Ovary (tissue), 3 donors: Measurements from ENCODE around the gene CTIF.

Source experiments
- EP300 ChIP-seq: sonication (generic); formaldehyde crosslinking; IDR thresholded peaks from one replicate; pipeline ENCODE4 v1.6.1; 2017; ENCODE audit warnings: antibody characterized with exemption
- POLR2A ChIP-seq: fragments of 450-650 bp; IDR thresholded peaks from one replicate; pipeline ENCODE4 v1.6.1; 2017; ENCODE audit warnings: antibody characterized with exemption, mild to moderate bottlenecking, moderate library complexity
- TF ChIP-seq, protein P1 (sequence below), 3 donors: fragments of 450-650 bp in 2 of 3; fragments of 200-600 bp in 1 of 3; IDR thresholded peaks; one replicate each; pipeline versions ENCODE4 v1.5.1 to v1.8.0; 2016 to 2022; ENCODE audit warnings: antibody characterized with exemption in 3 of 3, mild to moderate bottlenecking in 1 of 3
- donor health status: DM: no; HTN: no; CAD: no.

- TF ChIP-seq, protein P1, sequence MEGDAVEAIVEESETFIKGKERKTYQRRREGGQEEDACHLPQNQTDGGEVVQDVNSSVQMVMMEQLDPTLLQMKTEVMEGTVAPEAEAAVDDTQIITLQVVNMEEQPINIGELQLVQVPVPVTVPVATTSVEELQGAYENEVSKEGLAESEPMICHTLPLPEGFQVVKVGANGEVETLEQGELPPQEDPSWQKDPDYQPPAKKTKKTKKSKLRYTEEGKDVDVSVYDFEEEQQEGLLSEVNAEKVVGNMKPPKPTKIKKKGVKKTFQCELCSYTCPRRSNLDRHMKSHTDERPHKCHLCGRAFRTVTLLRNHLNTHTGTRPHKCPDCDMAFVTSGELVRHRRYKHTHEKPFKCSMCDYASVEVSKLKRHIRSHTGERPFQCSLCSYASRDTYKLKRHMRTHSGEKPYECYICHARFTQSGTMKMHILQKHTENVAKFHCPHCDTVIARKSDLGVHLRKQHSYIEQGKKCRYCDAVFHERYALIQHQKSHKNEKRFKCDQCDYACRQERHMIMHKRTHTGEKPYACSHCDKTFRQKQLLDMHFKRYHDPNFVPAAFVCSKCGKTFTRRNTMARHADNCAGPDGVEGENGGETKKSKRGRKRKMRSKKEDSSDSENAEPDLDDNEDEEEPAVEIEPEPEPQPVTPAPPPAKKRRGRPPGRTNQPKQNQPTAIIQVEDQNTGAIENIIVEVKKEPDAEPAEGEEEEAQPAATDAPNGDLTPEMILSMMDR (IDR thresholded peaks at IDR 0.05): no peak
- TF ChIP-seq POLR2A (no peak), EP300 (no peak)
Observed at GRCh38 chr18:48757906-48758305, 219.1 kb downstream of the CTIF start.
